Measurements from ENCODE around the gene THSD4. TPM values are rescaled to one million over a fixed set of nuclear protein-coding genes. Genes with fewer than 3 reads are reported as not detected.

THSD4 gene
- total RNA-seq, 4 donors from 2014 or later, result 23.0 to 68.5 (median 48.6) TPM

DNA sequence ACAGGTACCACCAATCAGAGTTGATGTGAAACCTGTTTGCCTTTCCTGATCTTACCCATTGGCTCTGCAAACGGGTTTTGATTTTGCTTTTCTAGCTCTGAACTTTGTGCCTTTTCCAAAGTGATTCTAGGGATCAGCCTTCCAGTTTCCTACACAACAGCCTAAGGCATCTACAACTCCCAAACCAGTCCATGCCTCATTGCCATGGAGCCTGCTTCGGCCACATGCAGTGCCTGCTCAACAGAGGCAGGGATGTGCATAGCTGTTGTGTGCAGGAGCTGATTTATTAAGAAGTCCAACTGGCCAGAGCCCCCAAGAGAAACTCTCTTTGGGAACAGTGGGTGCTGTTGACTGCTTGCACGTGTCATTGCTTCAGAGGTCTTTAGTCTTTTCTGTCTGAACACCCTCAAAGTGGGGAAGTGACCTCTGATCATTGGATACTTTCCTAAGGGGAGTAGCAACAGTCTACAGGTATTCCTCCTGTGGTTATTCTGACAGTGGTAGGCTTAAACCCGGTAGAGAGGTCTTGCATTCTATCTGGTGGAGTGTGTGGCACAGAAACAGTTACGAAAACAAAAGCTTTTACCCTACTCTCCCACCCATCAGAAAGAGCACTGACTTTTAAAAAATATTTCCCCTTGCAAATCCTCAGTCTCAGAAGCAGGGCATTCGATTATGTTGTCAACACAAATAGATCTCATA lies 36.6 kb upstream of the THSD4 start:
- Histone ChIP-seq H3K4me3 (replicated peaks in 1 of 3) (no peak overlapping the region), H3K27me3 (no peaks in the 10 kb centered on the region), H3K9me3 (no peaks in the 10 kb centered on the region), H3K36me3 (no peaks in the 10 kb centered on the region), H3K27ac (no peak overlapping the region), H3K4me1 (peaks cover 4 to 5% of the 10 kb centered on the region in 2 donors)
- 83 to 89% methylated on average over 6 of the region's 6 CpGs for WGBS, 2 donors
- TF ChIP-seq POLR2A (IDR thresholded peaks at IDR 0.05), result no peak
- TF ChIP-seq, protein P1, sequence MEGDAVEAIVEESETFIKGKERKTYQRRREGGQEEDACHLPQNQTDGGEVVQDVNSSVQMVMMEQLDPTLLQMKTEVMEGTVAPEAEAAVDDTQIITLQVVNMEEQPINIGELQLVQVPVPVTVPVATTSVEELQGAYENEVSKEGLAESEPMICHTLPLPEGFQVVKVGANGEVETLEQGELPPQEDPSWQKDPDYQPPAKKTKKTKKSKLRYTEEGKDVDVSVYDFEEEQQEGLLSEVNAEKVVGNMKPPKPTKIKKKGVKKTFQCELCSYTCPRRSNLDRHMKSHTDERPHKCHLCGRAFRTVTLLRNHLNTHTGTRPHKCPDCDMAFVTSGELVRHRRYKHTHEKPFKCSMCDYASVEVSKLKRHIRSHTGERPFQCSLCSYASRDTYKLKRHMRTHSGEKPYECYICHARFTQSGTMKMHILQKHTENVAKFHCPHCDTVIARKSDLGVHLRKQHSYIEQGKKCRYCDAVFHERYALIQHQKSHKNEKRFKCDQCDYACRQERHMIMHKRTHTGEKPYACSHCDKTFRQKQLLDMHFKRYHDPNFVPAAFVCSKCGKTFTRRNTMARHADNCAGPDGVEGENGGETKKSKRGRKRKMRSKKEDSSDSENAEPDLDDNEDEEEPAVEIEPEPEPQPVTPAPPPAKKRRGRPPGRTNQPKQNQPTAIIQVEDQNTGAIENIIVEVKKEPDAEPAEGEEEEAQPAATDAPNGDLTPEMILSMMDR (IDR thresholded peaks at IDR 0.05), result no peak
- intact Hi-C loops (cut with DNase I), result no loop called here
- DNase-seq, result no peak

DNA sequence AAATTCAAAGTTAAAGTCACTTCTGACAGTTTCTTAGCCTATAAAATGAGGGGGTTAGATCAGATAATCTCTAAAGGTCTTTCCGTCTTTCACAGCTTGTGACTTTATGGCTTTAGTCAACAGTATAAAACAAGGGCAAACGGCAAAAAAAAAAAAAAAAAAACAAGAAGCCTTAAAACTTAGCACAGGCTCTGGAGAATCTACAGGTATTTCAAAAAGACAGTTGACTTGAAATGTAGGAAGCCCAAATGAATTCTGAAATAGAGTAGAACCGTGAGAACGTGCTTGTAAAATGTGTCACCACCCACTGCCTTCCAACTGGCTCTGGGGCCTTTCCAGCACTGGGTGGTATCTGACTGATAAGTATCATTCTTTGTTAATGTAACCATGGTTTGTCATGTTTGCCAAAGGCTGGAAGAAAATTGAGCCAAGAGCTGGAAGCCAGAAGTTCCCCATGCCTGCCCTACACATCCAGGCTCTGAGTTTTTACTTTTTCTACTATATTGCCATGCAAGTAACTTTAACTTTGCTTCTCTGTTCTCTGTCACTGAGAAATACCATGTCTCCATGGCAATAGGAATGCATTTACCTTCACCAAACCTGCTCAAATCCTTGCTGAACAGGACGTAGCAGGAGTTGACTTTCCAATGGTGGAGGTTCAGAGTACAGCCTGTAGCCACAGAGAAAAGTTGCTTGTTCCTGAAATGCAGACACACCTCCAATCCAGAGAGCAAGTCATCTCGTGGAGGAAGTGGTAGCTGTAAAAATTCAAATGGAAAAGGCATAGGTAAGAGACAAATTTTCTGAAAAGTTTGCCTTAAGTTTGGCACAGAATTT lies 35.8 kb upstream of the THSD4 start:
- Histone ChIP-seq H3K9me3 (no peaks in the 10 kb centered on the region), H3K4me3 (replicated peaks in 1 of 3) (no peak overlapping the region), H3K27me3 (no peaks in the 10 kb centered on the region), H3K27ac (no peak overlapping the region), H3K4me1 (peaks cover 4 to 5% of the 10 kb centered on the region in 2 donors), H3K36me3 (no peaks in the 10 kb centered on the region)
- intact Hi-C loops (cut with DNase I), result no loop called here
- no peak for TF ChIP-seq POLR2A (IDR thresholded peaks at IDR 0.05)
- TF ChIP-seq, protein P1 (IDR thresholded peaks at IDR 0.05), result no peak
- peak; percentile 52 to 58 for DNase-seq
- 48 to 50% methylated on average over 6 of the region's 6 CpGs for WGBS, 2 donors

DNA sequence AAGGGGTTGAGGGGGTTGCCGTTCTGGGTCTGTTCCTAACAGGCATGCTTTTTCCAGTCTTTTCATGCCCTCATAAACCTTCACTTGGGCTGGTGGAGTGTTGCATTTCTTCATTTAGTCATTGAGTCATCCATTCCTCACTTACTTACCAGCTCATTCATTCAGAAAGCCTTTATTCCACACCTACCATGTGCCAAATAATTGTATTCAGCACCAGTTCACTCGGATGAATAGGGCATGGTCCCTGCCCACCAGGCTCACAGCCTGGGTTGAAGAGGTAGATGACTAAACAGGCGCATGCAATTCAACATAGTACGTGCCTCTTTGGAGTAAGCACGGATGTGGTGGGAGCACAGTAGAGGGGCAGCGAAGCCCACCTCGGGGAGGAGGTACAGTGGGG lies 35.1 kb upstream of the THSD4 start:
- Histone ChIP-seq H3K36me3 (no peaks in the 10 kb centered on the region), H3K27me3 (no peaks in the 10 kb centered on the region), H3K4me3 (replicated peaks in 1 of 3) (no peak overlapping the region), H3K9me3 (no peaks in the 10 kb centered on the region), H3K27ac (no peak overlapping the region), H3K4me1 (peaks cover 4 to 5% of the 10 kb centered on the region in 2 donors)
- no peak for TF ChIP-seq POLR2A (IDR thresholded peaks at IDR 0.05)
- TF ChIP-seq, protein P1 (IDR thresholded peaks at IDR 0.05), result no peak
- WGBS, 2 donors, result 94 to 97% methylated on average over 7 of the region's 7 CpGs
- no peak for DNase-seq
- intact Hi-C loops (cut with DNase I), result no loop called here

DNA sequence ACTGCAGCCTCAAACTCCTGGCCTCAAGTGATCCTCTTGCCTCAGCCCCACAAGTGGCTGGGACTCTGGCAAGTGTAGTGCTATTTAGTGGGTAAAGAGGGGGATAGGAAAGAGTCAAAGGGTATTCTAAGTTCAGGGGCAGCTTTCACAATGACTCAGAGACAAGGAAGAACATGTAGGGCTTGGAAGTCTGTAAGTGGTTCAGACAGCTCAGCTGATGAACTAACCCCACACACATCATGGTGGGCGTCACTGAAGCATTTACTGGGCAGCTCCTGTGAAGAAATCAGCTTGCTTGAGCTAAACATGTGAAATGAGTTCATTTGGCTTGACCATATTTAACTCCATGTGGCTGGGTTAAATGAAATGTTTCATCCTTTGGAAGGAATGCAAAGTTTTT lies 34.6 kb upstream of the THSD4 start:
- Histone ChIP-seq H3K9me3 (no peaks in the 10 kb centered on the region), H3K27ac (no peak overlapping the region), H3K36me3 (no peaks in the 10 kb centered on the region), H3K4me3 (replicated peaks in 1 of 3) (no peak overlapping the region), H3K4me1 (peaks cover 4 to 5% of the 10 kb centered on the region in 2 donors), H3K27me3 (no peaks in the 10 kb centered on the region)
- 74 to 86% methylated on average over 1 of the region's 1 CpG for WGBS, 2 donors
- TF ChIP-seq, protein P1 (IDR thresholded peaks at IDR 0.05), result no peak
- no peak for TF ChIP-seq POLR2A (IDR thresholded peaks at IDR 0.05)
- intact Hi-C loops (cut with DNase I), result no loop called here
- no peak for DNase-seq

DNA sequence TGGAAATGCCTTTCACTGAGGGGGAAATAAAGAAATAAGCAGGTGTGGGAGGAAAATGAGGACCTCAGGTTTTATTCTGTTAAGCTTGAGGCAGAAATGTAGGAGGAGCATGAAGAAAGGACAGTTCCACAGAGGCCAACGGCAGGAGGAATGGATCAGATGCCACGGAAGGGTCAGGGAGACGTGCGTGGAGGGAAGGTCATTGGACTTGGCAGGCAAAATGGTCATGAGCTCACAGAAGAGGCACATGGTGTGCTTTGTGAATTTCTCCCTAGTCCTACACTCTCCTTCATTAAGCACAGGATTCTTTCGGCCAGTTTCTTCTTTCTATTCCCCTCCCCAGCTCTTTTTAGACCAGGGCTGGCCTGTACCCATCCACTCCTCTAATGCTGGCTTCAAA lies 32.5 kb upstream of the THSD4 start:
- intact Hi-C loops (cut with DNase I), result no loop called here
- H3K4me3 ChIP-seq (replicated peaks in 1 of 3), result no peak overlapping the region
- no peak overlapping the region for H3K27ac ChIP-seq
- H3K36me3 ChIP-seq, result no peaks in the 10 kb centered on the region
- no peak for DNase-seq
- peaks cover 4 to 5% of the 10 kb centered on the region in 2 donors for H3K4me1 ChIP-seq
- WGBS, 2 donors, result 73 to 78% methylated on average over 5 of the region's 5 CpGs
- H3K27me3 ChIP-seq, result no peaks in the 10 kb centered on the region
- TF ChIP-seq POLR2A (IDR thresholded peaks at IDR 0.05), result no peak
- TF ChIP-seq, protein P1 (IDR thresholded peaks at IDR 0.05), result no peak
- no peaks in the 10 kb centered on the region for H3K9me3 ChIP-seq

Measured in thyroid gland (tissue), 4 donors.